T47D (cell line): Measurements from ENCODE around the gene INSIG1.
A peak's percentile ranks its signal among the peaks of the same experiment; 100 is the strongest.

Source experiments
- DNase-seq, 2 experiments: peaks; one replicate each; pipeline versions ENCODE4 v3.0.0 to v3.0.0-alpha.2; 2011 to 2012; ENCODE audit warnings: low read depth in 1 of 2, low spot score in 1 of 2
- JUND ChIP-seq: IDR thresholded peaks from 2 replicates; pipeline ENCODE4 v1.6.1; 2012; ENCODE audit warnings: low read depth
- in situ Hi-C: cut with HindIII; loops from 2 replicates; pipeline ENCODE4 v1.10.0; 2016; ENCODE audit warnings: low sequenced_read_pairs, low pct_unique_long_range_greater_than_20kb

INSIG1 gene

DNA sequence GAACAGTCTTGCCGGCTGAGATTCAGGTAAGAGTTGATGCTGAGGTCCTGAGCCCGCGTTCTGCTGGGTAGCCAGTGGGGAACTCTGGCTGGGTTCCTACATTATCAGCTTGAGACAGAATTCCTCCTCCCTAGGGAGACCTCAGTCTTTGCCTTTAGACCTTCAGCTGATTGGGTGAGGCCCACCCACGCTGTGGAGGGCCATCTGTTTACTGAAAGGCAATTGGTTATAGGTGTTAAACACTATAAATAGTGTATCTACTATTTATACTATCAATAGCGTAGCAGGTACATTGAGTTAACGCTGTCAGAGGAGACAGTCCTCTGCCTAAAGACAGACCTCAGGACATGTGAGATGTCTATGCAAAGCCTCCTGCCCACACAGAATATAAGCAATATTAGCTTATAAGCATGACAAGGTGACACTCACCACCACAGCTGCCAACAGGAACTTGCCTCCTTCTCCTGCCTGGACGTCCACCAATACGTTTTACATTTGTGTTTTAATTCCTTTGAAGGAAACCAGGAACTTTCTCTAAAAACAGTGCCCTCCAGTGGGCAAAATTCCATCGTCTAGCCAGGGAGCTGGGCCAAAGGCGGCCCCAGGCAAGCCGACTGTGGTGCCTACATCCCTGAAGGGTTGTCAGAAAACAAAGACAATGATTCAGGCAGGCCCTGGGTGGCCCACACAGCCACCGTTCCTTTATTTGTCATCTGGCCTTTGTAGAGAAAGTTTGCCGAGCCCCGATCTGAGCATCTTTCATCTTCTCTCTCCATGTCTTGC, 58.8 kb downstream of the INSIG1 start:
- in situ Hi-C loops: no loop called here
- no peak for TF ChIP-seq JUND
- DNase-seq: peak in 1 of 2 experiments; percentile 46

DNA sequence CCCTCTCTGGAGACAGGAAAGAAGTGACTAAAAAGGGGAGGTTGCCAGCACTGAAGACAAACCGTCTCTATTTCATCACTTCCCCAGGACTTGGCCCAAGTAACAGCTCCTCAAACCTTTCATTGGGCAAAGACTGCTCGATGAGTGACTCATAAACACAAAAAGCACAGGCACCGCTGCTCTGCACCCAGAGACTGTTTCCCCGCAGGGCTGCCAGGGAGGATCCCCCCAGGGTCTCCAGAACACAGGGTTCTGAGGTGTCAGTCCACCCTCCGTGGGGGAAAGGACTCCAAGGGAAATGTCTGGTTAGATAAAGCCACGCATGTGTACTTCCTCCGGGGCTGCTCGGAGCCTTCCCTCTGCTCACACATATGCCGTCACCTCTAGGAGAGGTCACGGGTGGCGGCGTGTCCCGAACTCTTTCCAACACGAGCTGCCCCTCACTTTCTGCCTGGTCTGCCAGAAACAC, 59.9 kb downstream of the INSIG1 start:
- DNase-seq: no peak
- TF ChIP-seq JUND: no peak
- in situ Hi-C loops: no loop called here

DNA sequence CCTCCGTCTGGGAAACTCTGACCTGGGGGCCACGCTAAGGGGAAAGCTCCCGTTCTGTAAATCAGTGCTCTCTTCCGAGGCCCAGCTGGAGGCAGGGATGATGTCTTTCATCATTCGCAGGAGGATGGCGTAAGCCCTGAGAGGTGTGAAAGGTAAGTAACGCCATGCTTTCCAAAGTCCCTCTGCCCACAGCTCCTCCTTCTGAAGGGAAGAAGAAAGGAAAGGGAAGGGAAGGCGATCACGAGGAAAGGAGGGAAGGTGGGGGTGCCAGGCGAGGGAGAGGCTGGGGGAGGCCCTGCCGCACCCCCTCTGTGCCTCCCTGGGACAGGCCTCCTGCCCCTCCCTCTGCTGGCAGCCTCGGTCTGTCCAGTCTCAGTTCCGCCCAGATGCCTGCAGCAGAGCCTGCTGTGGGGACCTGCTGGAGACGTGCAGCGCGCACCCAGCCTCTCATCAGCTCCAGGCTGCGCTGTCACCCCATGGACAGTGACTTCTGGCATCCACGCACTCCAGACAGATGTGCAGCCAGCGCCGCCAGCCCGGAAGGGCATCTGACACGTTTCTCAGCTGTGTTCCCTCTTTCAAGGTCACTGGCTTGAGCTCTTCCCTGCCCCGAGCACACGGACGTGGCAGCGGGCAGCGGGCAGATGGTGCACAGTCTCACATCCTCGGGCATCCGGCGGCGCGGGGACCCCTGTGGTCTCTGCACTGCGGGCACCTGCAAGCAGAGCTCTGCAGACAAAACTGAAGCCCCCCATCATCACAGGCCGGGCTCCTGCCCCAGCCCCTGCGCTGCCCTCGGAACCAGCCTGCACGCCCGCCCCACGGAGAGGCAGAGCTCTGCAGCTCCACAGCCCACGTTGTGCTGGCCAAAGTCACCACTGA, 60.6 kb downstream of the INSIG1 start:
- DNase-seq: no peak
- in situ Hi-C loops: no loop called here
- TF ChIP-seq JUND: no peak

DNA sequence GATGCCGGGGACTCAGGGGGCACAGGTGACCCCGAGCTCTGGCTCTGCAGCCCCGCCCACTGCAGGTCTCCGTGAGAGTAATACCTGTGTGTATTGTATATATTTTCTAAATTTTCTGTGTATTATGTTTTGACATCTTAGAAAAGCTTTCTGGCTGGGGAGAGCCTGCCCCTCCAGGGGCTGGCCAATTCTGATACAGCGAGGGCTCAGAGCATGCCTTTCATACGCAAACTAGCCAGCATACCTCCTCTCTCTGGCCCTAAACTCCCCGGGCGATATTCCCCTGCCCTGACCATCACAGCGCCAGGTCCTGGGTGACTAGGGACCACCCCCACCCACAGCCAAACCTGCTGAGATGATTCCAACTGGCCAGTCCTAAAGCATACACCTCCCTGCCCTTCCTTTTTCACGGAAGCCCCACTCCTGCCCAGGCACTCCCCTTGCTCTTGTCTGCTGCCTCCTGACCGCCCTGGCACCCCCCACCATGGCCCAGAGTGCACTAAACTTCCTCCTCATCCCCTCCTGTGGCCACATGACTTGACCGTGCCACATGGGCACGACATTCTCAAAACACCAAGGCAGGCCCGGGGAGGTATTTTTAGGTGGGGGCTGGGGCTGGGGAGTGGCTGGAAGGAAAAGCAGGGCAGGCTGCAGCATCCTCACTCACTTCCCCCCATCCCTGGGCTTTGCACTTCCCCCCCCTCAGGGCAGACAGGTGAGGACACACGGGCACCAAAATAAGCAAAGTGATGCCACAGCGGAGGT, 61.5 kb downstream of the INSIG1 start:
- DNase-seq: no peak
- no peak for TF ChIP-seq JUND
- in situ Hi-C loops: no loop called here
